WTC11 (cell line): ENCODE measurements around the gene MIGA2.

Experiments
- FOXP1 ChIP-seq: sonication (generic); formaldehyde crosslinking; IDR thresholded peaks from 2 replicates; pipeline ENCODE4 v1.8.0; 2022; ENCODE audit warnings: missing genetic modification reagents, mild to moderate bottlenecking, moderate library complexity, borderline replicate concordance
- TF ChIP-seq, protein P1 (sequence below): sonication (generic); formaldehyde crosslinking; IDR thresholded peaks from 2 replicates; pipeline ENCODE4 v1.8.1; 2023; ENCODE audit warnings: mild to moderate bottlenecking, missing genetic modification reagents, moderate library complexity

DNA sequence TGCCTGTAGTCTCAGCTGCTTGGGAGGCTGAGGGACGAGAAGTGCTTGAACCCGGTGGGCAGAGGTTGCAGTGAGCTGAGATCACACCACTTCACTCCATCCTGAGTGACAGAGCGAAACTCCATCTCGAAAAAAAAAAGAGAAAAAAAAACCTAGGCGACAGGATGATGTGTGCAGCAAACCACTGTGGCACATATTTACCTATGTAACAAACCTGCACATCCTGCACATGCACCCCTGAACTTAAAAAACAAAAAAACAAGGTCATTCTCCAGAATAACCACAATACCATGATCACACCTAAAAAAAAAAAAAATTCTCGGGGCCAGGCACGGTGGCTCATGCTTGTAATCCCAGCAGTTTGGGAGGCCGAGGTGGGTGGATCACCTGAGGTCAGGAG lies 37.0 kb downstream of the MIGA2 start:
- TF ChIP-seq FOXP1: no peak
- TF ChIP-seq, protein P1, sequence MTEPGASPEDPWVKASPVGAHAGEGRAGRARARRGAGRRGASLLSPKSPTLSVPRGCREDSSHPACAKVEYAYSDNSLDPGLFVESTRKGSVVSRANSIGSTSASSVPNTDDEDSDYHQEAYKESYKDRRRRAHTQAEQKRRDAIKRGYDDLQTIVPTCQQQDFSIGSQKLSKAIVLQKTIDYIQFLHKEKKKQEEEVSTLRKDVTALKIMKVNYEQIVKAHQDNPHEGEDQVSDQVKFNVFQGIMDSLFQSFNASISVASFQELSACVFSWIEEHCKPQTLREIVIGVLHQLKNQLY: no peak
